Measurements from ENCODE around the gene SAP30BP. TPM values are rescaled to one million over a fixed set of nuclear protein-coding genes. Genes with fewer than 3 reads are reported as not detected.

SAP30BP gene
- total RNA-seq, 1 donor from 2014 or later: 58.6 TPM

GRCh38 chr17:75731086-75731715 is 64.1 kb downstream of the SAP30BP start:
- TF ChIP-seq CTCF (IDR thresholded peaks at IDR 0.05; ENCODE audit: insufficient read depth, low read length, poor library complexity, severe bottlenecking): no peak
- Histone ChIP-seq H3K36me3 (ENCODE audit: control insufficient read depth, insufficient read depth, low read length) (no peaks in the 10 kb centered on the region), H3K27me3 (ENCODE audit: control insufficient read depth, insufficient read depth, low read length) (no peaks in the 10 kb centered on the region), H3K4me3 (ENCODE audit: low read depth, low read length) (no peak overlapping the region)
- no peak for DNase-seq (ENCODE audit: low read depth)

GRCh38 chr17:75731716-75732498 is 64.8 kb downstream of the SAP30BP start:
- no peak for DNase-seq (ENCODE audit: low read depth)
- no peak for TF ChIP-seq CTCF (IDR thresholded peaks at IDR 0.05; ENCODE audit: insufficient read depth, low read length, poor library complexity, severe bottlenecking)
- Histone ChIP-seq H3K4me3 (ENCODE audit: low read depth, low read length) (no peak overlapping the region), H3K36me3 (ENCODE audit: control insufficient read depth, insufficient read depth, low read length) (no peaks in the 10 kb centered on the region), H3K27me3 (ENCODE audit: control insufficient read depth, insufficient read depth, low read length) (no peaks in the 10 kb centered on the region)

GRCh38 chr17:75733471-75733870 is 66.3 kb downstream of the SAP30BP start:
- DNase-seq (ENCODE audit: low read depth): no peak
- Histone ChIP-seq H3K27me3 (ENCODE audit: control insufficient read depth, insufficient read depth, low read length) (no peaks in the 10 kb centered on the region), H3K4me3 (ENCODE audit: low read depth, low read length) (no peak overlapping the region), H3K36me3 (ENCODE audit: control insufficient read depth, insufficient read depth, low read length) (no peaks in the 10 kb centered on the region)
- no peak for TF ChIP-seq CTCF (IDR thresholded peaks at IDR 0.05; ENCODE audit: insufficient read depth, low read length, poor library complexity, severe bottlenecking)

GRCh38 chr17:75734674-75735294 is 67.6 kb downstream of the SAP30BP start:
- H3K4me3 ChIP-seq (ENCODE audit: low read depth, low read length): no peak overlapping the region
- H3K27me3 ChIP-seq (ENCODE audit: control insufficient read depth, insufficient read depth, low read length): no peaks in the 10 kb centered on the region
- H3K36me3 ChIP-seq (ENCODE audit: control insufficient read depth, insufficient read depth, low read length): no peaks in the 10 kb centered on the region
- TF ChIP-seq CTCF (IDR thresholded peaks at IDR 0.05; ENCODE audit: insufficient read depth, low read length, poor library complexity, severe bottlenecking): no peak
- no peak for DNase-seq (ENCODE audit: low read depth)

- Histone ChIP-seq H3K36me3 (ENCODE audit: control insufficient read depth, insufficient read depth, low read length) (no peaks in the 10 kb centered on the region), H3K4me3 (ENCODE audit: low read depth, low read length) (no peak overlapping the region), H3K27me3 (ENCODE audit: control insufficient read depth, insufficient read depth, low read length) (no peaks in the 10 kb centered on the region)
- no peak for TF ChIP-seq CTCF (IDR thresholded peaks at IDR 0.05; ENCODE audit: insufficient read depth, low read length, poor library complexity, severe bottlenecking)
- DNase-seq (ENCODE audit: low read depth): no peak
These were observed 69.2 kb downstream of the SAP30BP start for GRCh38 chr17:75736173-75736835.

Data from kidney epithelial cell (primary cell).